GM21529 (cell line): ENCODE results near the gene MX1.

ENCODE experiments used
- ATAC-seq: cut with Tn5 transposase; IDR thresholded peaks from one replicate; pipeline ENCODE4 v1.9.1; 2021; ENCODE audit not compliant: unreplicated experiment

The MX1 gene

GRCh38 chr21:41488080-41488479 lies 62.0 kb downstream of the MX1 start:
- no peak for ATAC-seq

GRCh38 chr21:41489329-41489728 lies 63.3 kb downstream of the MX1 start:
- ATAC-seq: no peak

- no peak for ATAC-seq
Observed at GRCh38 chr21:41490330-41490729, 64.3 kb downstream of the MX1 start.

- no peak for ATAC-seq
Observed at GRCh38 chr21:41491412-41491811, 65.4 kb downstream of the MX1 start.

GRCh38 chr21:41494242-41494641 lies 68.2 kb downstream of the MX1 start:
- ATAC-seq: no peak

GRCh38 chr21:41497008-41497407 lies 71.0 kb downstream of the MX1 start:
- ATAC-seq: no peak

GRCh38 chr21:41497788-41498187 lies 71.7 kb downstream of the MX1 start:
- ATAC-seq: no peak

GRCh38 chr21:41499920-41500319 lies 73.9 kb downstream of the MX1 start:
- no peak for ATAC-seq

- ATAC-seq: no peak
Observed at GRCh38 chr21:41500363-41500762, 74.3 kb downstream of the MX1 start.

- ATAC-seq: no peak
Observed at GRCh38 chr21:41500931-41501381, 74.9 kb downstream of the MX1 start.

GRCh38 chr21:41501919-41502318 lies 75.9 kb downstream of the MX1 start:
- ATAC-seq: no peak

- ATAC-seq: no peak
Observed at GRCh38 chr21:41503331-41503730, 77.3 kb downstream of the MX1 start.

- ATAC-seq: no peak
Observed at GRCh38 chr21:41504030-41504429, 78.0 kb downstream of the MX1 start.

GRCh38 chr21:41506005-41506594 lies 80.1 kb downstream of the MX1 start:
- ATAC-seq: no peak

GRCh38 chr21:41506611-41507520 lies 80.8 kb downstream of the MX1 start:
- ATAC-seq: no peak

- ATAC-seq: no peak
Observed at GRCh38 chr21:41507521-41508414, 81.7 kb downstream of the MX1 start, which contains the start of gene TMPRSS2. TMPRSS2 (minus strand) TSS chr21:41508158; CDS start chr21:41498133, 10,025 bp downstream.

GRCh38 chr21:41508415-41509144 lies 82.5 kb downstream of the MX1 start:
- ATAC-seq: no peak
